Endothelial cell (in vitro differentiated cells): Measurements from ENCODE around the gene EGFL8. TPM values are rescaled to one million over a fixed set of nuclear protein-coding genes. Genes with fewer than 3 reads are reported as not detected.
A peak's percentile ranks its signal among the peaks of the same experiment; 100 is the strongest.
"Not testable (repeated sequence)": the region's sequence is repeated elsewhere in the genome, so short reads cannot be mapped to it uniquely, and the experiment has no call there.

Experiments
- DNase-seq: peaks from one replicate; pipeline ENCODE4 v3.0.0; 2021; ENCODE audit warnings: low spot score
- H3K27ac Mint-ChIP-seq: one replicate; pipeline ENCODE4 v1.8.0; 2021; ENCODE audit warnings: mixed read lengths, inconsistent platforms; ENCODE audit not compliant: unreplicated experiment
- H3K27me3 Mint-ChIP-seq: one replicate; pipeline ENCODE4 v1.8.0; 2021; ENCODE audit warnings: mild to moderate bottlenecking, moderate library complexity, mixed read lengths, inconsistent platforms; ENCODE audit not compliant: unreplicated experiment
- H3K36me3 Mint-ChIP-seq: one replicate; pipeline ENCODE4 v1.8.0; 2021; ENCODE audit warnings: mild to moderate bottlenecking, low read depth, mixed read lengths, inconsistent platforms; ENCODE audit not compliant: unreplicated experiment
- H3K4me1 Mint-ChIP-seq: one replicate; pipeline ENCODE4 v1.8.0; 2021; ENCODE audit warnings: mild to moderate bottlenecking, mixed read lengths, inconsistent platforms; ENCODE audit not compliant: unreplicated experiment
- H3K4me3 Mint-ChIP-seq: one replicate; pipeline ENCODE4 v1.8.0; 2021; ENCODE audit warnings: mild to moderate bottlenecking, mixed read lengths, inconsistent platforms; ENCODE audit not compliant: unreplicated experiment
- H3K9me3 Mint-ChIP-seq: one replicate; pipeline ENCODE4 v1.8.0; 2021; ENCODE audit warnings: mixed read lengths, inconsistent platforms; ENCODE audit not compliant: unreplicated experiment
- CTCF ChIP-seq: fragments of 200-600 bp; sonication (generic); IDR thresholded peaks from one replicate; pipeline ENCODE4 v1.5.0; 2021; ENCODE audit warnings: antibody characterized with exemption; ENCODE audit not compliant: unreplicated experiment
- total RNA-seq: library from RNA; stranded (reverse); fragmentation: NEBNext Ultra II Directional; extraction: Animal tissue kit (Norgen Biotek cat#: 25700); gene quantifications from one replicate; pipeline ENCODE4 v1.2.1, GENCODE V29; 2021; ENCODE audit not compliant: unreplicated experiment

The EGFL8 gene
- total RNA-seq, 1 donor from 2014 or later = 37.4 TPM

DNA sequence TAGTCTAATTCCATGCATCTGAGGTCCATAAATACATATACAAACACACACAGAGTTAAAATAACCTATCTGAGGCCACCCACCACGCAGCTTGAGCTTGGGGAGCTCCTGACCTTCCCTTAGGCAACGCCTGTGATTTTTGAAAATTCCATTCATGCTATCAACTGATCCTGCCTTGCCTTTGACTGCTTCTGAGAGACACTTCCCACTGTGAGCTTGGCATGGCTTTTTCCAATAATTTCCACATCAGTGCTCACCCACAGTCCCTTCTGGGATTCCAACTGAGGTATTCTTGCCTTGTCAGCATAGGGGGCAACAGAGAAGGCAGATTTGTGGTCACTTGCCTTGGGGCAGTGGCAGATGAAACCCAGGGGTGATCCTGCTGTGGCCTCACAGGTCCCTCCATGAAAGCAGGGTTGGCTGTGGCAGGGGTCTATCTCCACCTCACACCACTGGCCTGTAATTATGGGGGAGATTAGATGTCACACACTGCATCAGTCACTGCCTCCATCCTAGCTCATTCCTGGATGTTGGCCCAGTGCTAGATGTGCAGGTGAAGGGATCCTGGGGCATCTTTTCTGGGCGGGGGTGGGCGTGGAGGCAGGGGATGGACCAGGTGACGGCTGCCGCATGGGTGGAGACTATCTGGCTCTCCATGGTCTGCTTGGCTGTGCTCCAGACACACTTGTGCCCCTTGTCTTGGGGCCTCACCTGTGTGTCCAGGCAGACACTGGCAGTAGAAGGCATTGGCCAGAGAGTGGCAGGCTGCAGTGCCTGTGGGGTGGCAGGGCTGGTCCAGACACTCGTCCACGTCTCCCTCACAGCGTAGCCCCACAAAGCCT, 39.3 kb downstream of the EGFL8 start:
- TF ChIP-seq CTCF = no peak
- Mint-ChIP-seq H3K27me3 (peaks cover 1% of the 10 kb centered on the region), H3K36me3 (peaks cover 36% of the 10 kb centered on the region), H3K4me1 (peaks cover 8% of the 10 kb centered on the region), H3K9me3 (no peaks in the 10 kb centered on the region), H3K4me3 (peak overlapping the region; percentile 75), H3K27ac (no peak overlapping the region)
- no peak for DNase-seq

DNA sequence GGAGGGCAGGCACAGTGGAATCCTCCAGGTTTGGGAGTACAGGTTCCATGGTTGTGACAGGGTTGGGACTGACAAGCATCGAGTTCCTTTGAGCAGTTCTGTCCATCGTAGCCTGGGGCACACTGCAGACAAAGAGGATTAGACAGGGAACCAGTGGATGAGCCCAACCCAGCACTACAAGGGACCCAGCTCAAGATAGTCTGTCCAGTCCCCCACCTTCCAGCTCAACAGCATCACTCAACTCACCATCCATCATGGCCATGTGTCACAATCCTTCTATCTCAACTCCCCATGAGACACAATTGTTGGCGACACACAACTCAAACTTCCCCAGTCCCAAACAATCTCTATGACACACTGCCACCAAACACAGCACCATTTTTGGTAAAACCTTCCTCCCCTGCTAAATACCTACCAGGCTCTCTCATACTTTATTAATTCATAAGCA, 39.9 kb downstream of the EGFL8 start:
- Mint-ChIP-seq H3K27me3 (peaks cover 2% of the 10 kb centered on the region), H3K27ac (peak overlapping the region; percentile 26), H3K4me3 (peak overlapping the region; percentile 12), H3K4me1 (peaks cover 6% of the 10 kb centered on the region), H3K9me3 (no peaks in the 10 kb centered on the region), H3K36me3 (peaks cover 43% of the 10 kb centered on the region)
- DNase-seq = no peak
- no peak for TF ChIP-seq CTCF

DNA sequence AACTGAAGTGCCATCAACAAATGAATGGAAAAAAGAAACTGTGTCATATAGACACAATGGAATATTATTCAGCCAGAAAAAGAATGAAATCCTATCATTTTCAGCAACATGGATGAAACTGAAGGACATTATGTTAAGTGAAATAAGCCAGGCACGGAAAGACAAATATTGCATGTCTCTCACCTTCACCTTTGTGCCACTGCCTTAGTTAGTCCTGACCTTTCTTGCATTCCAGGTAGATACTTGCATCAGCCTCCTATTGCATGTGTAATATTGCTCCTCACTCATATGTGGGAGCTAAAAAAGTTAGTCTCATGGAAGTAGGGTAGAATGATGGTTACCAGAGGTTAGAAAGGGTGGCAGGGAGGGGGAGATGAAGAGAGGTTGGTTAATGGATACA, 44.6 kb downstream of the EGFL8 start:
- DNase-seq = no peak
- peaks cover 4% of the 10 kb centered on the region for H3K4me1 Mint-ChIP-seq
- TF ChIP-seq CTCF = no peak
- no peak overlapping the region for H3K27ac Mint-ChIP-seq
- H3K9me3 Mint-ChIP-seq = no peaks in the 10 kb centered on the region
- peaks cover 6% of the 10 kb centered on the region for H3K27me3 Mint-ChIP-seq
- H3K36me3 Mint-ChIP-seq = peaks cover 53% of the 10 kb centered on the region
- peak overlapping the region; percentile 76 for H3K4me3 Mint-ChIP-seq

DNA sequence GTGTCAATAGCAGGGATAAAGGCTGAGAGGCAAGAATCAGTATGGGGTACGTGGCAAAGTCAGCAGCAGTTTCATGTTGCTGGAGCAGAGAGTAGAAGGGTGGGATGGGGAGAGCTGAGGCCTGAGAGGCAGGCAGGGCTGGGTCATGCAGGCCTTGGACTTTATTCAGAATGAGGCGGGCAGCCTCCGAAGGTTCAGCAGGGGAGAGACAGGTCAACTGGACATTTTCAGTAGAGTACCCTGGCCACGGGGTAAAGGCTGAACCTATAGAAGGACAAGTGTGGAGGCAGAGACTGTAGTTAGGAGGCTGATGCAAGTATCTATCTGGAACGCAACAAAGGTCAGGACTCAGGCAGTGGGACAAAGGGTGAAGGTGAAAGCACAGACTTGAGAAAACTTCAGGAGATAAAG, 45.8 kb downstream of the EGFL8 start:
- TF ChIP-seq CTCF = no peak
- Mint-ChIP-seq H3K9me3 (no peaks in the 10 kb centered on the region), H3K4me3 (peak overlapping the region; percentile 52), H3K4me1 (peaks cover 4% of the 10 kb centered on the region), H3K36me3 (peaks cover 54% of the 10 kb centered on the region), H3K27ac (peak overlapping the region; percentile 24), H3K27me3 (peaks cover 7% of the 10 kb centered on the region)
- no peak for DNase-seq

GRCh38 chr6:32211432-32211831, 47.0 kb downstream of the EGFL8 start:
- H3K4me3 Mint-ChIP-seq, H3K27ac Mint-ChIP-seq, H3K9me3 Mint-ChIP-seq, H3K27me3 Mint-ChIP-seq, DNase-seq: not testable (repeated sequence)
- Mint-ChIP-seq H3K4me1 (peaks cover 12% of the 10 kb centered on the region), H3K36me3 (peaks cover 57% of the 10 kb centered on the region)
